NCI-H460 (cell line): ENCODE results near the gene UBTD2. TPM values are rescaled to one million over a fixed set of nuclear protein-coding genes. Genes with fewer than 3 reads are reported as not detected.

Experiments
- DNase-seq: peaks from one replicate; pipeline ENCODE4 v3.0.0-alpha.2; 2016; ENCODE audit warnings: low read depth; ENCODE audit errors: extremely low read depth
- small RNA-seq, 2 experiments: library from RNA; depleted of rRNA; stranded (forward); fragments of <200 nt; gene quantifications; one replicate each; pipeline ENCODE3, GENCODE V24; 2014
- total RNA-seq: library from RNA; depleted of rRNA; stranded (reverse); fragments of >200 nt; shearing (Covaris generic); gene quantifications from 2 replicates; pipeline ENCODE4 v1.2.3, GENCODE V29; 2014; rRNA removed

UBTD2 gene
- total RNA-seq, 1 experiment from 2014 or later, result 17.4 TPM

GRCh38 chr5:172173564-172174153 lies 109.9 kb downstream of the UBTD2 start:
- no peak for DNase-seq

- no peak for DNase-seq
These were observed 110.5 kb downstream of the UBTD2 start for GRCh38 chr5:172172912-172173563.

DNA sequence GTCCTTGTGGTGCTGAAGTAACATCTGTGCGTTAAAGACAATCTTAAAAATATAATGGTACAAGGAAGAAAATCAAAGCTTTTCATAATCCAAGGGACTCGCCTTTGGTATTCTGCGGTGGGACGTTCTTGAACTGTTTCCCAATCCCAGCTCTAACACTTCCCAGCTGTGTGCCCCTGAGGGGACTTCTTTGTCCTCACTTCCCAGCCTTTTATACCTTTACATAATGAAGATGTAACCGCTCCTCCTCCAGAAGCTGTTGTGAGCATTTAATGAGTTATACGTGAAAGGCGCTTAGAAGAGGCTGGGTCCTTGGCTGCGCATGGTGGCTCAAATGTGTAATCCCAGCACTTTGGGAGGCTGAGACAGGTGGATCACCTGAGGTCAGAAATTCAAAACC lies 112.4 kb downstream of the UBTD2 start:
- DNase-seq, result no peak

GRCh38 chr5:172170251-172170701 lies 113.3 kb downstream of the UBTD2 start:
- DNase-seq, result no peak

DNA sequence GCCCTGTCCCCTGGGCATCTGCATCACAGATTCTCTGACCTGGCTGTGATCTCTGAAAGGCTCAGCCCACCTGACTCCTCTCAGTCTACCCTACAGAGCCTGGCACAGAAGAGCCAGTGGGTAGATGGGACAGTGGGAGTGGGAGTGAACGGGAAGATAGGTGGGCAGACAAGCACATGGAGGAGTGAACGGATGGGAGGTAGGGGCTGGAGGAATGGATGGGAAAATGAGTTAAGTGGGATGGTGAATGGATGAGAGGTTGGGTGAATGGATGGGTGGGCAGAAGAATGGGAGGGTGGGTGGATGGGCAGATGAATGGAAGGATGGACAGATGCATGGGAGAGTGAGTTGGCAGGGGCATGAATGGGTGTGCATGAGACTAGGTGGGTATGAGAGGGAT lies 114.3 kb downstream of the UBTD2 start:
- DNase-seq, result no peak

DNA sequence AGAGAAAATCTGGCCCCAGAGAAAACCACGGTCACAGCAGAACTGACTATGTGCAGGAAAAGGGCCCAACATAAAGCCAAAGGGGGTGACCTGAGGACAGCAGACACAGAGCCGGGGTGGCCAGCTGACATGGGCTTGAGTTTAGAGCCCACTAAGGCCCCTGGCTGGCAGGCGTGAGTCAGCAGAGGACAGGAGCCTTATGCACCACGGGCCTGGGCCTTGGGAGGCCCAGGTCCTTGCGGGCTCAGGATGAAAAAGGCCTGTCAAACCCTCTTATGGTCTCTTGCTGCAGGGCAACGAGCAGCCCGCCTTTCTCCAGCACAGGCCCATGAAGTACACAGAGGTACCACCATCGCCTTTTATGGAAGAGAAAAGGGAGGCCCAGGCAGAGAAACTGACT lies 115.3 kb downstream of the UBTD2 start:
- DNase-seq, result no peak

DNA sequence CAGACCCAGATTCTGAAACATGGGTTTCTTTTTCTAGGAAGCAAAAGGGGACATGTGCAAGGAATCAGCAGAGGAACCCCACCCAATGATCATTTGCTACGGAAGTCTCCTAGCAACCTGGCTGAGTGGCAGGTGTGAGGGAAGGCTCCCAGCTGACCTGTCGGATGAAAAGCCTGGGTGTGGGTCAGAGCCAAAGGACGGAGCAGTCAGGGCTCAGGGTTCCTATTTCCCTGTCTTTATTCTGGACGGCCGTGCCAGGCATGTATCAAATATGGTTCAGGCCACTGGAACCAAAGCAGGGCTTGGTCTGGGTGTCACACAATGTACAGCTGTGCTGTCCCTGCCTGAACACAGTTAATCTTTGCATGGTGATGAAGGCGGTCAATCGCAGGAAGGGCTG lies 115.7 kb downstream of the UBTD2 start:
- DNase-seq, result no peak

DNA sequence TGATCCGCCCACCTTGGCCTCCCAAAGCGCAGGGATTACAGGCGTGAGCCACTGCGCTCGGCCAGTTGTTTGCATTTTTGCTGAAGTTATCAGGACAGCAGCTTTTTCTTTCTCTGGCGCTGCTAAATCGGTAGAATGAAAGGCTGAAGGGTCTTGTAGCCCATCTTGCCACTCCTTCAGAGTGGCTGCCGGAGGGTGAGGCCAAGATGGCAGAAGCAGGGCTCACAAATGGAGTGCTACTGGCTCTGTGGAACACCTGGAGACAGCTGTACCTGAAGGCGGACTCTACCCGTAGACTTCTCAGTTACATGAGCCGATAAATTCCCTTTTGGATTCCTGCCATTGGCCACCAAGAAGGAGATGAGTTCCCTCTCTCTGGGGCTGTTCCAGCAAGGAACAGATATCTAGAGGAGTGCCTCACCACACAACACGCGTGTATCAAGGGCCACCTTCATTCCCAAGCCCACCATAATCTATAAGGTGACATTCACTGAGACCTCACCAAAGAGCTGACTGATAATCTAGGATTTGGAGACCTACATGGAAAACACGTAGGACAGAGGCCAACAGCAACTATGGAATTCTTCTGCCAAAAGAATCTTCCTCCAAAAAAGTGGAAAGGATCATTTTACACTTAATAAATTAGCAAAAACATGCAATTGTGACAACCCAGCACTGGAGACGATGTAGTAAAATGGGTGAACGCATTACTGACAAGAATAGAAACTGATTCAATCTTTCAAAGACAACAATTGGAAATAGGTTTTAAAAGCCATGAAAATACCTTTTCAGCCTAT lies 117.3 kb downstream of the UBTD2 start:
- no peak for DNase-seq

- DNase-seq, result no peak
These were observed 118.1 kb downstream of the UBTD2 start for GRCh38 chr5:172165465-172165864.

DNA sequence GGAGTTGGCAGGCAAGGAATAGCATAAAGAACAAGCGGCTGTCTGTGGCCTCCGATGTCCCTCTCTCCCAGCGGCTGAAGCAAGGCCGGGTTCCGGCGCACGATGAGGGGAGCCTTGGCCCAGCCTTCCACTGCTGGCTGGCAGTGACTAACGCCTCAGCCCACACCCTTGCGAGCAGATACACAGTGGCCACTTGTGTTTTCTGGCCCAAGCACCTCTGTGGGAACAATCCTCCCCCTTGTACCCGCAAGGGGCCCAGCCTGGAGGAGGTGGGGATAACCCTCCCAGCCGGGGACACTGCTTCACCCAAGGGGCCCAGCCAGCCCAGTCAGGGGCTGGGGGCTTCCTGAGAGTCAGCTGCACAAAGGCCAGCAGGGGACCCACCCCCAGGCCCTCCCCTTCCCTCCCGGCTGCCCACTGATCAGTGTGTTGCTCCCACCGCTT lies 118.8 kb downstream of the UBTD2 start:
- DNase-seq, result no peak

- no peak for DNase-seq
These were observed 120.2 kb downstream of the UBTD2 start for GRCh38 chr5:172163346-172163745.

GRCh38 chr5:172162987-172163343 lies 120.6 kb downstream of the UBTD2 start:
- DNase-seq, result no peak

DNA sequence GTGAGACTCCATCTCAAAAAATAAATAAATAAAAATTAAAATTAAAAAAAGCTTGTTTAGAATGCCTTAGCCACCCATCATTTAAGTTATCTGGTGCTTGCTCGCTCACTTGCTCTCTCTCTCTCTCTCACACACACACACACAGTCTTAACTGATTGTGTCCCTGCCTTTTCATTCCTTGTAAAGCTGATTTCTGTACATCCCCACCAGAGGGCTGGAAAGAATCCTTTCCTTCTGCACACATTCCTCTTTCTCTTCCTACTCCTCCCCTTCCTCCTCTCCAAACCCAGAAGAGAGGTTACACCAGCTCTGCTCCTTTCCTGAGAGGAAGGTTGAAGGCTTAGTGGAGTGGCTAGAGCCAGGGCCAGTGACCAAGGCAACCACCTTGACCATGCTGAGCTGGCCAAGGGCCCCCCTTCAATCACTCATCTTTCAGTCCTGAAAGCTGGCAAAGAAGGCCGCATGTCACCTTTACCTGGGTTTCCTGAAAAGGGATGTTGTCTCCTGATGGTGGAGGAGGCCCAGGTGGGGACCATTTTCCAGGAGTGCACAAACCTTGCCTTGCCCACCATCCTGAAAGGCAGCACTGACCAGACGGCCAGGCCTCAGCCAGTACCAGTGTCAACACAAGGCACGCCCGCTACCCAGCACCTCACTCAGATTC lies 121.1 kb downstream of the UBTD2 start:
- no peak for DNase-seq

DNA sequence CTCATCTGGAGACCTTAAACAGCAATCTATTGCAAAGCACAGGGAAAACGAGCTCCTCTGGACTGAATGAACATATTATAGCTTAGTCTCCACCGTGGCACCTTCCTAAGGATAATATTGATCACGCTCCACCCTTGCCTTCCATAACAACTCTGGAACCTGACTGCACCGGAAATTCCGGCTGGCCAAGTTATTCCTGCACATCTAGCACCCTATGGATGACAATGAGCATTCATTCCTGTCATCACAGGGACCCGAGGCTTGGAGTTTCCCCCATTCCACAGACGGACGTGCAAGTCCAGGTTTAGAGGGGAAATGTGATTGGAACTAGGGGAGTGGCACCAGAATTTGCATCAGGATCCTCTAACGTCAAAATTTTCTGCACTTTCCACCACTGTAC lies 123.1 kb downstream of the UBTD2 start:
- DNase-seq, result no peak

Small RNA genes lying within 50 kb of the gene (small RNA-seq; reads per million reads assigned to genes)
- 0 reads per million in 2 experiments for gene RF00191

Other genes starting within 250 kb of the UBTD2 start
- gene STK10, start 95.5 kb downstream of the UBTD2 start, total RNA-seq, result 4.4 and 7.7 TPM in 2 replicates
- gene EFCAB9, start 89.6 kb downstream of the UBTD2 start, total RNA-seq, result not detected in 2 replicates
- 11.5 and 14.9 TPM in 2 replicates for gene SH3PXD2B, start 170.8 kb upstream of the UBTD2 start, total RNA-seq